Hepatic stellate cell (primary cell): ENCODE results near the gene DMRT2.

Source experiments
- DNase-seq: peaks from one replicate; pipeline ENCODE4 v3.0.0; 2011; ENCODE audit warnings: low spot score

Gene DMRT2

DNA sequence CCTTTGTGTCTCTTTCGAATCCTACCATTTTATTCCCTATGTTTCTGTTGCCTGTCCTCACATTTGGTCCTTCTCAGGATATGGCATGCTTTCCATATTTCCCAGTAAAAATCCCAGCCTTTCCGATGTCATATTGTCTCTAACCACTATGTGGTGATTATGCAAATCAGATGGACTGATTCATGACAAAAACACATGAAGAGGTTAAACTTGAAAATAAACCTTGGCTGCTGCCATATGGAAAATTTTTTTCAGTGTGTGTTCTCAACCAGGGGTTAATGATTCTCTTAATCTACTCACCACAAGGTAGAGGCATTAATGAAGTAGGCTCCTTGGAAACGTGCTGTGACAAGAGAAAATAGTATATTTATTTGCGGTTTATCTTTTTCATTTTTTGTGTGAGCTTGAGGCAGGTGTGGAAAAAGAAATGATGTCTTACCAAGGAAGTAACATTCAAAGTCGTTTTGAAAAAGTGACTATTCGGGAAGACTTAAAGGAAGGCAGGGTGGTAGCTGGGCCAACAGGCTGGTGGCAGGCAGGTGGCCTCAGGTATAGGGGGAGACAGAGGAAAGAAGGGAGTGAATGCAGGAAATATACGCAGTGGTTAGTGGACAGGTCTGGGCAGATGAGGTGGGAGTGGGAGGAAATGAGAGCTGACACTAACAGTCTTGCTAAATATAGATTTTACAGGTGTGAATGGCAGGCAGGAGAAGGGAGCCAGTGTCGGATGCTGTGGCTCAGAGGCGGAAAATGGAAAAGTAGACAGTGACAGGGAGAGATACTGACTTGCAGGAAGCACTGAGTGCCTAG lies 46.2 kb downstream of the DMRT2 start:
- DNase-seq, result no peak

DNA sequence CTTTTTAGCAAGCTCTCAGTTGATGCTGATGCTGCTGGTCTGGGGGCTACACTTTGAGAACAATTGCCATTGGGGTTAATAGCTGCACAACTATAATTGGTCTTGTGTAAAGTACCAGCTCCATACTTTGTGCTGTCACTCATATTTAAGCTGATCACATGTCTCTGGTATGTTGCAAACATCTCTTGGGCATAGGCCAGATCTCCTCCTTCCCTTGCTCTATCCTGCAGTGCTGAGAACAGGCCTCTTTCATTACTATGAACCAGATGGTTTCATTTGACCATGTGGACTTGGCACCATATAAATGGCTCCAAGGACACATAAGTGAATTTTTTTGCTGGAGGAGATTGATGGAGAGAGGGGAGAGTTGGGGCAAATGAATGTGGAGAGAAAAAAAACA lies 48.4 kb downstream of the DMRT2 start:
- no peak for DNase-seq

DNA sequence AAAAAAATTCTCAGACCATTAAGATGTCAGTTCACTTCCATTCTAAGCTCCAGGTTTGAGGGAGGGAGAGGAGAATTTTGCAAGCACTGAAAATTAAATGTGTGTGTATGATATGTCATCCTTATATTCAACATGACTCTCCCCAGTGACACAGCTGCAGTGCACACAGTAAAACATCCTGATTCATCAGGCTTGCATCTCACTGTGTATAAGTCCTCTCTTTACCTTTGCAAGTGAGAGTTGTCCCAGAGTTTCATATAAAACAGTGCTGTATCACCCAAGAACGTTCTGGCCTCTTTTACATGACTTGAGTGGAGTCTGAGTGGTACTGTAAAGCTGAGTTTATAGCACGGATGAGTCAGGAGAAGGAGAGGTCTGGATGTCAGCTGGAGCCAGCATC lies 50.0 kb downstream of the DMRT2 start:
- no peak for DNase-seq

DNA sequence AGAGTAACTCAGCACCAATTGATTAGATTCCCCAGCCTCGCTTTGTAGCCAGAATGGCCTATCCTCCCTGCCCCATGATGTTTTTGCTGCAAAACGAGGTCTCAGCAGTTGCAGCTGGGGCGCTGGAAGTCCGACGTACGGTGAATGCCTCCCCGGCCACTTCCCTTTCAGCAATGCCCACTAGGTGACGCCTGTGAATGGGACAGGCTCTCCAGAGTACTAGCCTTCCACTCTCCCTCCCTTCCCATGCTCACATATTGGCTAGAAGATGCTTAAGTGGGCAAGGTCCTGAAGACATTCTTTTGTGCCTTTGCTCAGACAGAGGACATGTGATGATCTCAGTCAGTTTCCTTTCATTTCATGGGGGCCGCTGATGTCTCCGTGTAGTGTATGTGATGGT lies 50.8 kb downstream of the DMRT2 start:
- DNase-seq, result no peak

DNA sequence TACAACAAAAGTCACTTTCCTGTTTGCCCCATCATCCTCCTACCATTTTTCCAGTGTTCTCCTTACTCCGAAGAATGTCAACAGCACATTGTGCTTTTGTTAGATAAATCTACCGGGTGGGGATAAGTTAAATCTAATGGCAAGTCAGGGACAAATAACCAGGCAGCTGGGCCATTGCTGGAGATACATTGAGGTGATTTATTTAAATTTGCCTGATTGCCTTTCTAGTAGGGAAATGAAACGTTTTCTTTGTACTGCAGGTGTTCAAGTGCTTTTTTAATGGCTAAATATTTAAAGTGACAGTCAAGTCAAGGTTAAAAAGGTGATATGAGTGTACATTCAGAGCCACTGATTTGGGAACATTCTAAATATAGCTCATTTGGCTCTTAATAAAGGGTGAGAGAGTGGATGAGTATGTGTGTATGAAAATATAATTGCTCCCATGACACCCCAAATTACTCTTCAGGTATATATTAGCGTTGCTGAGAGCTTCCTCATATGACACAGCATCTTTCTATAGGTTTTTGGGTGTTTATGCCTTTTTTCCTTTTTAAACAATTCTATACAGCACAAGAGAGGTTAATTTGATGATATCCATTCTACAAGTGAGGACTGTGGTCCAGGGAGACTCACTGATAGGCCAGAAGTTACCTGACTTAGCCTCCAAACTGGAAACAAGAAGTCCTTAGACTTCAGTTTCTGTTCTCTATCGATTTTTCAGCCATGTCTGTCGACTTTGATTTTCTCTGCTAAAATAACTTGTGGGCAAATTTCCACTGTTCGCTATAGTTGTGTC lies 51.9 kb downstream of the DMRT2 start:
- DNase-seq, result no peak

DNA sequence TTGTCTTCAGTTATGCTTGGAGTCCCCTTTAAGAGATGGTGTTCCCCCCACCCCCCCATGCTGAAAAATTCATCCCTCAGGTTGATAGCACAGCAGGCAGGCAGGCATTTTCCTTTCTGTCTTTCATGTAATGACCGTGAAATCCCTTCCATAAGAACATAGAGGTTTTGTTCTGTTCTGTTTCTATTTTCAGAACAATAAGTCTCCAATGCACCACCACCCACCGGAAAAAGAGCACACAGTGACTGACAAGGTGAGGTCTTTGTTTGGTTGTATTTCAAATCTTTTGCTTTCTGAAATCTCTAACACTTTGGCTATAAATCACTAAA lies 52.4 kb downstream of the DMRT2 start:
- DNase-seq, result no peak
